Bronchial epithelial cell (primary cell): Measurements from ENCODE around the gene P4HTM. TPM values are rescaled to one million over a fixed set of nuclear protein-coding genes. Genes with fewer than 3 reads are reported as not detected.

Source experiments
- DNase-seq: peaks from one replicate; pipeline ENCODE4 v3.0.0-alpha.2; 2010; ENCODE audit warnings: low read depth
- FAIRE-seq: peaks from 2 replicates; lab custom pipeline; 2011; peaks lifted over from hg19 to GRCh38; lab: Jason Lieb, UNC
- H3K27me3 ChIP-seq: 2 replicates; pipeline ENCODE4 v1.5.1; 2011; ENCODE audit warnings: low read length; ENCODE audit not compliant: control insufficient read depth, insufficient read depth
- H3K36me3 ChIP-seq: 2 replicates; pipeline ENCODE4 v1.5.1; 2011; ENCODE audit warnings: low read length; ENCODE audit not compliant: control insufficient read depth, insufficient read depth
- H3K4me3 ChIP-seq: 2 replicates; pipeline ENCODE4 v1.5.1; 2011; ENCODE audit warnings: mild to moderate bottlenecking, low read depth, low read length, control low read depth
- total RNA-seq: library from RNA; depleted of rRNA; stranded (reverse); fragments of >200 nt; gene quantifications from 2 replicates; pipeline ENCODE4 v1.2.1, GENCODE V29; 2014
- TF ChIP-seq, protein P1 (sequence below): IDR thresholded peaks from 2 replicates; pipeline ENCODE4 v1.5.1; 2011; ENCODE audit warnings: mild to moderate bottlenecking, moderate library complexity, low read length, control low read depth, inconsistent platforms; ENCODE audit not compliant: insufficient read depth, severe bottlenecking

The P4HTM gene
- total RNA-seq, 1 donor from 2014 or later = 15.8 TPM

DNA sequence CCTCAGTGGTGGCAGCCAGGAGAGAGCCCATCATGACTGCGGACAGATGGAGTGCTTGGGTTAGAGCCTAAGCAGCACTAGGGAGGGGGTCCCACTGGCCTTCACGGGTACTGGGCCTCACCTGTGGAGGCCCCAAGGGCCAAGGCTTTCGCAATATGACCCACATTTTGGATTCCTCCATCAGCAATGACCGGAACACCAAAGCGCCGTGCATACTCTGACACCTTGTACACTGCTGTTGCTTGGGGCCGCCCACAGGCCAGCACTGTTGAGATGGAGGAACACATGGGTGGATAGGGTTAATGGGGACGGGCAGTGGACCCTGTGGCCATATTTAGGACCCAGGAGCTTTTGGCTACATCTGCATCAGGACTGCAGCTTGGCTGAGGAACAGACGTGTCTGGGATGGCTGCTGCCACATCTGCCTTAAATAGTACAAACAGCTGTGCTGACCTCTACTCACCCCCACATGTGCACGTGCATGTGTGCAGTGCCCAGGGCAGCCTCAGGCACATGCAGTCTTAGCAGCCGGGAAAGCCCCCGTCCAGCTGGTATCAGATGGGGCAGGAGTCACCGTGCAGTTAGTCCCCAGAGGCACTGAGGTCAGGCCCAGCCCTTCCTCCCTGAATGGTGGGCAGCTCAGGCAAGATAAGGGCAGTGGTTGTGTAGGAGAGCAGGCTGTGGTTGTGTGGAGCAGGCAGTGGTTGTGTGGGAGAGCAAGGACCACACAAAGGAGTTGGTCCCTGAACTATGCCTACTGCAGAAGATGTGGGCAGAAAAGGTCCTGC, 35.2 kb downstream of the P4HTM start:
- TF ChIP-seq, protein P1, sequence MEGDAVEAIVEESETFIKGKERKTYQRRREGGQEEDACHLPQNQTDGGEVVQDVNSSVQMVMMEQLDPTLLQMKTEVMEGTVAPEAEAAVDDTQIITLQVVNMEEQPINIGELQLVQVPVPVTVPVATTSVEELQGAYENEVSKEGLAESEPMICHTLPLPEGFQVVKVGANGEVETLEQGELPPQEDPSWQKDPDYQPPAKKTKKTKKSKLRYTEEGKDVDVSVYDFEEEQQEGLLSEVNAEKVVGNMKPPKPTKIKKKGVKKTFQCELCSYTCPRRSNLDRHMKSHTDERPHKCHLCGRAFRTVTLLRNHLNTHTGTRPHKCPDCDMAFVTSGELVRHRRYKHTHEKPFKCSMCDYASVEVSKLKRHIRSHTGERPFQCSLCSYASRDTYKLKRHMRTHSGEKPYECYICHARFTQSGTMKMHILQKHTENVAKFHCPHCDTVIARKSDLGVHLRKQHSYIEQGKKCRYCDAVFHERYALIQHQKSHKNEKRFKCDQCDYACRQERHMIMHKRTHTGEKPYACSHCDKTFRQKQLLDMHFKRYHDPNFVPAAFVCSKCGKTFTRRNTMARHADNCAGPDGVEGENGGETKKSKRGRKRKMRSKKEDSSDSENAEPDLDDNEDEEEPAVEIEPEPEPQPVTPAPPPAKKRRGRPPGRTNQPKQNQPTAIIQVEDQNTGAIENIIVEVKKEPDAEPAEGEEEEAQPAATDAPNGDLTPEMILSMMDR = no peak
- no peaks in the 10 kb centered on the region for H3K27me3 ChIP-seq
- DNase-seq = no peak
- no peak for FAIRE-seq
- peaks cover 38% of the 10 kb centered on the region for H3K36me3 ChIP-seq
- H3K4me3 ChIP-seq = no peak overlapping the region

- Histone ChIP-seq H3K4me3 (no peak overlapping the region), H3K36me3 (peaks cover 39% of the 10 kb centered on the region), H3K27me3 (no peaks in the 10 kb centered on the region)
- FAIRE-seq (no peak), DNase-seq (no peak)
- TF ChIP-seq, protein P1 = no peak
Measured at GRCh38 chr3:49025793-49026520, 35.9 kb downstream of the P4HTM start.

DNA sequence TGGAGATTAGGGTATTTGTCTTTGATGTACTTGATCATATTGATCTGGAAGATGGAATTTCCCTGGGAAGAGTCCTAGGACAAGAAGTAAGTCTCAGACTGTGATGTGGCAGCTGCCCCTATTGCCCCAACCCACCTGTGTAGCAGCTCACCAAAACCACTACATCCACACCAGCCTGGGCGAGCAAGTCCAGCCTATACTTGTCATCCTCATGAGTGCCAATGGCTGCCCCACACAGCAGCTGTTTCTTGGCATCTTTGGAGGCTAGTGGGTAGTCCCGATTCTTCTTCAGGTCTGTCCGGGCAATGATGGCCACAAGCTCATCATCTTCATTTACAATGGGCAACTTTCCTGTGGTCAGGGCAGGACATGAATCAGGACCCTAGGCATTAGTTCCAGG, 36.5 kb downstream of the P4HTM start:
- FAIRE-seq (no peak), DNase-seq (no peak)
- no peaks in the 10 kb centered on the region for H3K27me3 ChIP-seq
- TF ChIP-seq, protein P1 = no peak
- H3K4me3 ChIP-seq = no peak overlapping the region
- H3K36me3 ChIP-seq = peaks cover 39% of the 10 kb centered on the region

DNA sequence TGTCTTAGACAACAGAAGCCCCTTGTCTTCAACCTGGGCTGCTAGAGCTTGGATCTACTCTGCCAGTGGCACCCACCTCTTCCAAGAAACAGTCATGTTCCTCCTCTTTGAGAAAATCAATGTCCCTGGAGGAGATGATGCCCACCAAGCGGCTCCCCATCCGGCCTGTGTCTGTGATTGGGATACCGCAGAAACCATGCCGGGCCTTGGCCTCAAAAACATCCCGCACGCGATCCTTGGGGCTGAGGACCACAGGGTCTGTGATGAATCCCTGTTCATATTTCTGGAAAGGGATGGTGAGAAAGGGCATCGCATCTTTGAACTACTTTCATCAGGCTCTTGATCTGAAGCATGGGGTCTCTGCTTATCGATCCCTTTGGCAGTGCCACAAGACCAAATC, 37.6 kb downstream of the P4HTM start:
- Histone ChIP-seq H3K27me3 (no peaks in the 10 kb centered on the region), H3K4me3 (no peak overlapping the region), H3K36me3 (peaks cover 47% of the 10 kb centered on the region)
- TF ChIP-seq, protein P1 = no peak
- FAIRE-seq = no peak
- DNase-seq = no peak

DNA sequence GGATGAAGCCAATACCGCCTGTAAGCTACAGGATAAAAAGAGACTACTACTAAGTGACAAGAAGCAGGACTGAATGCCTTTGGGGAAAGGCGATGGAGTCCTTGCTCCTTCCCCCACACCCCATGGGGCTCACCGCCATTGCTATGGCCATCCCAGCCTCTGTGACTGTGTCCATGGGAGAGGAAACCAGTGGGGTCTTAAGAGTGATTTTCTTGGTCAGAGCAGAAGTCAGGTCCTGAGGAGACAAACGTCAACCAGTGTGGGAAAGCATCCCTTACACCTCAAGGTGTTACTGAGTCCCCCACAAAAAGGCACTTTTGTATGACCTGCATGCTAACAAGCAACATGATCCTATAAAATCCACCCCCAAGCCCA, 38.2 kb downstream of the P4HTM start:
- TF ChIP-seq, protein P1 = no peak
- H3K27me3 ChIP-seq = no peaks in the 10 kb centered on the region
- no peak for FAIRE-seq
- DNase-seq = no peak
- peak overlapping the region; percentile 62 for H3K4me3 ChIP-seq
- H3K36me3 ChIP-seq = peaks cover 50% of the 10 kb centered on the region
